WTC11 (cell line): ENCODE results near the gene PFDN5.

Experiments
- CREB1 ChIP-seq: sonication (generic); formaldehyde crosslinking; IDR thresholded peaks from 2 replicates; pipeline ENCODE4 v1.8.0; 2023; ENCODE audit warnings: mild to moderate bottlenecking, missing genetic modification reagents
- CTCF ChIP-seq: fragments of 200-600 bp; IDR thresholded peaks from 2 replicates; pipeline ENCODE4 v1.8.0; 2022; ENCODE audit warnings: antibody characterized with exemption
- ETV6 ChIP-seq: sonication (generic); formaldehyde crosslinking; IDR thresholded peaks from 2 replicates; pipeline ENCODE4 v1.8.1; 2022; ENCODE audit warnings: mild to moderate bottlenecking, missing genetic modification reagents
- FOXJ3 ChIP-seq: sonication (generic); formaldehyde crosslinking; IDR thresholded peaks from 2 replicates; pipeline ENCODE4 v1.9.0; 2021; ENCODE audit warnings: missing genetic modification reagents, mild to moderate bottlenecking, borderline replicate concordance
- JUN ChIP-seq: sonication (generic); formaldehyde crosslinking; IDR thresholded peaks from 2 replicates; pipeline ENCODE4 v1.8.0; 2023; ENCODE audit warnings: mild to moderate bottlenecking, missing genetic modification reagents
- NFE2L1 ChIP-seq: sonication (generic); formaldehyde crosslinking; IDR thresholded peaks from 2 replicates; pipeline ENCODE4 v1.8.1; 2023; ENCODE audit warnings: missing genetic modification reagents
- NFYB ChIP-seq: sonication (generic); formaldehyde crosslinking; conservative IDR thresholded peaks from 2 replicates; pipeline ENCODE4 v1.8.0; 2022; ENCODE audit warnings: low read depth, missing genetic modification reagents
- NR2C2 ChIP-seq: sonication (generic); formaldehyde crosslinking; IDR thresholded peaks from 2 replicates; pipeline ENCODE4 v1.8.0; 2022; ENCODE audit warnings: mild to moderate bottlenecking, missing genetic modification reagents
- SMAD3 ChIP-seq: sonication (generic); formaldehyde crosslinking; IDR thresholded peaks from 2 replicates; pipeline ENCODE4 v1.8.0; 2022; ENCODE audit warnings: missing genetic modification reagents, mild to moderate bottlenecking, borderline replicate concordance
- ZSCAN18 ChIP-seq: fragments of 250-450 bp; sonication (Bioruptor Pico); IDR thresholded peaks from 2 replicates; pipeline ENCODE4 v2.1.2; 2022; ENCODE audit warnings: mild to moderate bottlenecking, moderate library complexity
- TF ChIP-seq, protein P1 (sequence below): sonication (generic); formaldehyde crosslinking; IDR thresholded peaks from 2 replicates; pipeline ENCODE4 v1.8.1; 2022; ENCODE audit warnings: low read depth, missing genetic modification reagents, borderline replicate concordance
- TF ChIP-seq, protein P2 (sequence below): sonication (generic); formaldehyde crosslinking; IDR thresholded peaks from 2 replicates; pipeline ENCODE4 v1.8.1; 2022; ENCODE audit warnings: mild to moderate bottlenecking, missing genetic modification reagents, moderate library complexity, borderline replicate concordance
- TF ChIP-seq, protein P3 (sequence below): sonication (generic); formaldehyde crosslinking; IDR thresholded peaks from 2 replicates; pipeline ENCODE4 v1.8.1; 2023; ENCODE audit warnings: mild to moderate bottlenecking, missing genetic modification reagents

DNA sequence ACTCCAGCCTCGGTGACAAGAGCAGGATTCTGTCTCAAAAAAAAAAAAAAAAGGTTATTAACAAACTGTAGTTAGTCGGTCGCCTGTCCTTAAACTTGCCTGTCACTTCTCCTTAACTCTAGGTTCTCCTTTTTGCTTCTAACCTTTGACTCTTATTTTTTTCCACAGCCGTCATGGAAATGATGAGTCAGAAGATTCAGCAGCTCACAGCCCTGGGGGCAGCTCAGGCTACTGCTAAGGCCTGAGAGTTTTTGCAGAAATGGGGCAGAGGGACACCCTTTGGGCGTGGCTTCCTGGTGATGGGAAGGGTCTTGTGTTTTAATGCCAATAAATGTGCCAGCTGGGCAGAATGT is 3.7 kb downstream of the PFDN5 start:
- no peak for TF ChIP-seq SMAD3 (CRISPR knock-in tag)
- TF ChIP-seq NR2C2 = no peak
- no peak for TF ChIP-seq ETV6
- TF ChIP-seq ZSCAN18 (CRISPR knock-in tag) = no peak
- no peak for TF ChIP-seq CTCF
- no peak for TF ChIP-seq CREB1 (CRISPR knock-in tag)
- TF ChIP-seq NFE2L1 (CRISPR knock-in tag) = no peak
- TF ChIP-seq, protein P1, sequence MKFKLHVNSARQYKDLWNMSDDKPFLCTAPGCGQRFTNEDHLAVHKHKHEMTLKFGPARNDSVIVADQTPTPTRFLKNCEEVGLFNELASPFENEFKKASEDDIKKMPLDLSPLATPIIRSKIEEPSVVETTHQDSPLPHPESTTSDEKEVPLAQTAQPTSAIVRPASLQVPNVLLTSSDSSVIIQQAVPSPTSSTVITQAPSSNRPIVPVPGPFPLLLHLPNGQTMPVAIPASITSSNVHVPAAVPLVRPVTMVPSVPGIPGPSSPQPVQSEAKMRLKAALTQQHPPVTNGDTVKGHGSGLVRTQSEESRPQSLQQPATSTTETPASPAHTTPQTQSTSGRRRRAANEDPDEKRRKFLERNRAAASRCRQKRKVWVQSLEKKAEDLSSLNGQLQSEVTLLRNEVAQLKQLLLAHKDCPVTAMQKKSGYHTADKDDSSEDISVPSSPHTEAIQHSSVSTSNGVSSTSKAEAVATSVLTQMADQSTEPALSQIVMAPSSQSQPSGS (CRISPR knock-in tag) = no peak
- TF ChIP-seq JUN (CRISPR knock-in tag) = no peak
- TF ChIP-seq, protein P2, sequence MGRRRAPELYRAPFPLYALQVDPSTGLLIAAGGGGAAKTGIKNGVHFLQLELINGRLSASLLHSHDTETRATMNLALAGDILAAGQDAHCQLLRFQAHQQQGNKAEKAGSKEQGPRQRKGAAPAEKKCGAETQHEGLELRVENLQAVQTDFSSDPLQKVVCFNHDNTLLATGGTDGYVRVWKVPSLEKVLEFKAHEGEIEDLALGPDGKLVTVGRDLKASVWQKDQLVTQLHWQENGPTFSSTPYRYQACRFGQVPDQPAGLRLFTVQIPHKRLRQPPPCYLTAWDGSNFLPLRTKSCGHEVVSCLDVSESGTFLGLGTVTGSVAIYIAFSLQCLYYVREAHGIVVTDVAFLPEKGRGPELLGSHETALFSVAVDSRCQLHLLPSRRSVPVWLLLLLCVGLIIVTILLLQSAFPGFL (CRISPR knock-in tag) = no peak
- TF ChIP-seq, protein P3, sequence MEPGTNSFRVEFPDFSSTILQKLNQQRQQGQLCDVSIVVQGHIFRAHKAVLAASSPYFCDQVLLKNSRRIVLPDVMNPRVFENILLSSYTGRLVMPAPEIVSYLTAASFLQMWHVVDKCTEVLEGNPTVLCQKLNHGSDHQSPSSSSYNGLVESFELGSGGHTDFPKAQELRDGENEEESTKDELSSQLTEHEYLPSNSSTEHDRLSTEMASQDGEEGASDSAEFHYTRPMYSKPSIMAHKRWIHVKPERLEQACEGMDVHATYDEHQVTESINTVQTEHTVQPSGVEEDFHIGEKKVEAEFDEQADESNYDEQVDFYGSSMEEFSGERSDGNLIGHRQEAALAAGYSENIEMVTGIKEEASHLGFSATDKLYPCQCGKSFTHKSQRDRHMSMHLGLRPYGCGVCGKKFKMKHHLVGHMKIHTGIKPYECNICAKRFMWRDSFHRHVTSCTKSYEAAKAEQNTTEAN (CRISPR knock-in tag) = no peak
- no peak for TF ChIP-seq NFYB (CRISPR knock-in tag)
- no peak for TF ChIP-seq FOXJ3 (CRISPR knock-in tag)
